Choroid plexus epithelial cell (primary cell): ENCODE results near the gene HSPA12B.
A peak's percentile ranks its signal among the peaks of the same experiment; 100 is the strongest.

ENCODE experiments used
- DNase-seq: peaks from one replicate; pipeline ENCODE4 v3.0.0-alpha.2; 2010; ENCODE audit warnings: low read depth
- H3K4me3 ChIP-seq: 2 replicates; pipeline ENCODE4 v1.5.1; 2011; ENCODE audit warnings: low read depth, mild to moderate bottlenecking, control low read depth, low read length, moderate library complexity
- CTCF ChIP-seq: conservative IDR thresholded peaks from 2 replicates; pipeline ENCODE4 v1.5.1; 2011; ENCODE audit warnings: low read depth, mild to moderate bottlenecking, control low read depth, inconsistent platforms, low read length, moderate library complexity

Gene HSPA12B

GRCh38 chr20:3797226-3797545, 64.7 kb downstream of the HSPA12B start:
- DNase-seq, result no peak
- TF ChIP-seq CTCF, result no peak
- peak overlapping the region; percentile 80 for H3K4me3 ChIP-seq

GRCh38 chr20:3797592-3798372, 65.3 kb downstream of the HSPA12B start:
- TF ChIP-seq CTCF, result no peak
- DNase-seq, result peak; percentile 66
- peak overlapping the region; percentile 80 for H3K4me3 ChIP-seq

DNA sequence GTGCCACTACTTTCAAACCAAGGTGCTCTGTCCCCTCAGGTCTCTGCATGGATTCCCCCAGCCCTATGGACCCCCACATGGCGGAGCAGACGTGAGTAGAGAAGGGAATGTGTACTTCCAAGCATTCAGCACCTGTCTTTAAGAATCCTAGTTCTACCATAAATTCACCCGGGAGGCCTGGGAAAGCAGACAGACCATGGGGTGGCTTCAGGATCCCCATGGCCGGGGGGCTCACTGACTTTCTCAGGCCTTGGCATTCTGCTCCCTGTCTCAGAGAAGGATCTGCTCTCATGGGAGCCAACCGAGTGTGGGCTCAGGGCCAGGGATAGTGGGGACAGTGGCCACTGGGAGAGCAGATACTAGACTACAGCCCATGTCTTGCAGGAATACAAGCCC, 65.9 kb downstream of the HSPA12B start:
- H3K4me3 ChIP-seq, result no peak overlapping the region
- TF ChIP-seq CTCF, result no peak
- no peak for DNase-seq

DNA sequence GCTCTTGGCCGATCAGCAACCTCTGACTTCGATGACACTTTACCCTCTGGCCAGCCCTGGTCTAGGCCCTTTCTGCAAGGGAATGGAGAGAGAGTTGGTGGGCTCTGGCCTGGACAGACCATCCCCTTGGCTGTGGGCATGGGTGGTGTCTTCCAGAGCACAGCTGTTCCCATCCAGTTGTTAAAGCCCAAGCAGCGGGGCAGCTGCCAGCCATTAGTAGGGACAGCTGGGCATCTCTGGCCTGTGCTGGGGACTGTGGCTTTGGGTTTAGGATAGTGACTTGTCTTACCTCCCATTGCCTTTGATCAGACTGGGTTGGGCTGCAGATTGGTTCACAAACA, 66.4 kb downstream of the HSPA12B start:
- H3K4me3 ChIP-seq, result no peak overlapping the region
- no peak for DNase-seq
- TF ChIP-seq CTCF, result no peak

DNA sequence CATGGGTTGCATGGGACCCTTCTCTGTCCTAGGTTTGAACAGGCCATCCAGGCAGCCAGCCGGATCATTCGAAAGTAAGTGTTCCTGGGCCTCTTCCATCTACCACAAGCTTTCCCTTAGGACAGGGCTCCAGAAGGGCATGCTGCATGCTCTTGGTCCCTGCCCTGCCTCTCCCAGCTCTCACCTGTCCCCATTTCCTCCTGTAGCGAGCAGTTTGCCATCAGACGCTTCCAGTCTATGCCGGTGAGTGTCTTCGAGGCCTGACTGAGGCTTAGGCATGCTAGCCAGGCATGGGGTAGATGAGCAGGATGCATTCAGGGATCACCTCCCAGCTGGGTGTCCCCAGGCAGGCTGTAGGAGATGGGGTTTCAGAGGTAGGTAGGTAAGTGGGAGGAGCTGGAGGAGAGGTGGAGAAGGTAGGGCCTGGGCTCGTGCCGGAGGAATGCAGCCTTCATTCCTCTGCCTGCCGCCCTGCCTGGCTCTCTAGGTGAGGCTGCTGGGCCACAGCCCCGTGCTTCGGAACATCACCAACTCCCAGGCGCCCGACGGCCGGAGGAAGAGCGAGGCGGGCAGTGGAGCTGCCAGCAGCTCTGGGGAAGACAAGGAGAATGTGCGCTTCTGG, 67.9 kb downstream of the HSPA12B start:
- no peak for DNase-seq
- no peak for TF ChIP-seq CTCF
- no peak overlapping the region for H3K4me3 ChIP-seq

DNA sequence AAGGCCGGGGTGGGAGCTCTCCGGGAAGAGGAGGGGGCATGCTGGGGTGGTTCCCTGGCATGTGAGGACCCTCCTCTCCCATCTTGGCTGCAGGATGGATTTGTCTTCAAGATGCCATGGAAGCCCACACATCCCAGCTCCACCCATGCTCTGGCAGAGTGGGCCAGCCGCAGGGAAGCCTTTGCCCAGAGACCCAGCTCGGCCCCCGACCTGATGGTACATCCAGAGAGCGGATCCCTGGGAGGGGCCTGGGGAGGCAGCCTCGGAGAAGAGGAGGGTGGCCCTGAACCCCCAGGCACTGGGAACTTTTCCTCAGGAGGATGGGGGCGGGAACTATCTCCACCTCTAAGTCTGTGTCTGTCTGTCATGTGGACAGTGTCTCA, 68.4 kb downstream of the HSPA12B start:
- H3K4me3 ChIP-seq, result no peak overlapping the region
- no peak for DNase-seq
- TF ChIP-seq CTCF, result no peak

DNA sequence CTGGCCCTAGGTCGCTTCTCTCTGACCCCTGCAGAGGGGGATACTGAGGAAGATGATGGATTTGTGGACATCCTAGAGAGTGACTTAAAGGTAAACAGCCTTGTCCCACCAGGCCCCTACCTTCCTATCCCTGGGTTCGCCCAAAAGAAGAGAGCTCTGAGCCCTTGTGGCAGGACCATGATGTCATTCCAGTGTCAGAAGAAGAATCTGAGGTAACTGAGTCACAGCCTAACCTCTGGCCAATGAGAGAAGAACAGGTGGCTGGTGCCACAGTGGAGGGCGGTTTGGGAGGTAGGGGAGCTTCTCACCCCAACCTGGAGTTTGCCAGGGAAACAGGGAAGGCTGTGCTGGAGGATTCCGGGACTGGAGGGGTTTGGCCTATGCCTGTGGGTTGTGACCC, 68.8 kb downstream of the HSPA12B start:
- DNase-seq, result no peak
- no peak for TF ChIP-seq CTCF
- H3K4me3 ChIP-seq, result no peak overlapping the region
